Prostate gland (tissue), 2 donors: ENCODE results near the gene JAKMIP1.

Source experiments
- CTCF ChIP-seq, 4 experiments: fragments of 200-600 bp in 2 of 4; fragments of 450-650 bp in 2 of 4; sonication (generic) in 2 of 4; IDR thresholded peaks; 1 replicate in 3 of 4; 2 replicates in 1 of 4; pipeline ENCODE4 v1.5.1; 2016 to 2019; ENCODE audit warnings: antibody characterized with exemption in 4 of 4, mild to moderate bottlenecking in 2 of 4, moderate library complexity in 2 of 4
- POLR2A ChIP-seq: fragments of 450-650 bp; IDR thresholded peaks from one replicate; pipeline ENCODE4 v1.6.1; 2016; ENCODE audit warnings: antibody characterized with exemption, mild to moderate bottlenecking
- POLR2AphosphoS5 ChIP-seq: sonication (generic); formaldehyde crosslinking; IDR thresholded peaks from one replicate; pipeline ENCODE4 v1.6.1; 2017; ENCODE audit warnings: antibody characterized with exemption

GRCh38 chr4:6204871-6205566 lies 4.7 kb upstream of the JAKMIP1 start:
- TF ChIP-seq CTCF (IDR thresholded peaks at IDR 0.05) = no peak
- TF ChIP-seq POLR2AphosphoS5 = no peak
- TF ChIP-seq POLR2A = no peak
